Suprapubic skin (tissue), 4 donors: ENCODE data around the gene TPPP2. TPM values are rescaled to one million over a fixed set of nuclear protein-coding genes. Genes with fewer than 3 reads are reported as not detected.

Experiments
- DNase-seq, 2 donors: peaks; one replicate each; pipeline ENCODE4 v3.0.0-alpha.2; 2019; ENCODE audit warnings: low spot score in 2 of 2
- H3K27ac ChIP-seq: fragments of 200-600 bp; sonication (generic); one replicate; pipeline ENCODE4 v1.5.1; 2019
- H3K27me3 ChIP-seq: fragments of 200-600 bp; sonication (generic); one replicate; pipeline ENCODE4 v1.5.1; 2019
- H3K36me3 ChIP-seq: fragments of 200-600 bp; sonication (generic); one replicate; pipeline ENCODE4 v1.5.1; 2019
- H3K4me1 ChIP-seq: fragments of 200-600 bp; sonication (generic); one replicate; pipeline ENCODE4 v1.5.1; 2019
- H3K4me3 ChIP-seq: fragments of 200-600 bp; sonication (generic); one replicate; pipeline ENCODE4 v1.5.1; 2019; ENCODE audit warnings: mild to moderate bottlenecking
- H3K9me3 ChIP-seq: fragments of 200-600 bp; sonication (generic); one replicate; pipeline ENCODE4 v1.5.1; 2019
- EP300 ChIP-seq: sonication (generic); formaldehyde crosslinking; IDR thresholded peaks from one replicate; pipeline ENCODE4 v1.6.1; 2017; ENCODE audit warnings: antibody characterized with exemption
- POLR2A ChIP-seq, 2 donors: fragments of 450-650 bp; IDR thresholded peaks; one replicate each; pipeline ENCODE4 v1.6.1; 2017; ENCODE audit warnings: antibody characterized with exemption in 2 of 2, mild to moderate bottlenecking in 2 of 2, moderate library complexity in 2 of 2
- POLR2AphosphoS5 ChIP-seq, 3 donors: sonication (generic); formaldehyde crosslinking; IDR thresholded peaks; one replicate each; pipeline ENCODE4 v1.6.1; 2017; ENCODE audit warnings: antibody characterized with exemption in 3 of 3
- WGBS: methylation state at CpG from one replicate; pipeline ENCODE4 v1.1.5; 2018; 5-methylcytosine and 5-hydroxymethylcytosine counted together
- total RNA-seq, 4 donors: library from RNA; depleted of rRNA; stranded (reverse); fragments of >200 nt; gene quantifications; one replicate each; pipeline ENCODE4 v1.1.0, GENCODE V29; 2016
- TF ChIP-seq, protein P1 (sequence below), 2 donors: fragments of 200-600 bp in 1 of 2; fragments of 450-650 bp in 1 of 2; sonication (generic) in 1 of 2; IDR thresholded peaks; one replicate each; pipeline ENCODE4 v1.5.1; 2016 to 2019; ENCODE audit warnings: antibody characterized with exemption in 2 of 2, mild to moderate bottlenecking in 1 of 2, moderate library complexity in 1 of 2

TPPP2 gene
- total RNA-seq, 4 donors from 2014 or later: not detected

DNA sequence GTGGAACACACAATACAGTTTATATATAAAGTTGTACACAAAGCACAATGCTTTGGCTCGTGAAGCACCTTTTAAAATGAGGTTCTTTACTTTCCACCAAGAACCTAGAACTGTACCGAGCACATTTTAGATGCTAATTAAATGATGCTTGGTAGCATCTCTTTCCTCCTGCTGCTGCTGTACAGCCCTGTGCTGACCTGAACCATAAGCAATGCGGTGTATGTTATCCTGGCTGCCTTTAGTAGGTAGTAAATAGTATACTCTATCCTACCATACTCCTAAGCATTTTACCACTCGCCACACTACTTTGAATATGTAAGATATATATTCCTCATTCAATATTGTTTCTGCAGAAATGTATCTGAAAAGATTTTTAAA, 24.7 kb downstream of the TPPP2 start:
- H3K9me3 ChIP-seq: no peaks in the 10 kb centered on the region
- H3K4me3 ChIP-seq: no peak overlapping the region
- no peaks in the 10 kb centered on the region for H3K27me3 ChIP-seq
- no peaks in the 10 kb centered on the region for H3K36me3 ChIP-seq
- H3K27ac ChIP-seq: no peak overlapping the region
- DNase-seq: no peak
- H3K4me1 ChIP-seq: peaks cover 3% of the 10 kb centered on the region
- 92% methylated on average over 4 of the region's 4 CpGs for WGBS
- TF ChIP-seq EP300 (no peak), POLR2A (IDR thresholded peaks at IDR 0.05) (no peak), POLR2AphosphoS5 (IDR thresholded peaks at IDR 0.05) (no peak)
- TF ChIP-seq, protein P1, sequence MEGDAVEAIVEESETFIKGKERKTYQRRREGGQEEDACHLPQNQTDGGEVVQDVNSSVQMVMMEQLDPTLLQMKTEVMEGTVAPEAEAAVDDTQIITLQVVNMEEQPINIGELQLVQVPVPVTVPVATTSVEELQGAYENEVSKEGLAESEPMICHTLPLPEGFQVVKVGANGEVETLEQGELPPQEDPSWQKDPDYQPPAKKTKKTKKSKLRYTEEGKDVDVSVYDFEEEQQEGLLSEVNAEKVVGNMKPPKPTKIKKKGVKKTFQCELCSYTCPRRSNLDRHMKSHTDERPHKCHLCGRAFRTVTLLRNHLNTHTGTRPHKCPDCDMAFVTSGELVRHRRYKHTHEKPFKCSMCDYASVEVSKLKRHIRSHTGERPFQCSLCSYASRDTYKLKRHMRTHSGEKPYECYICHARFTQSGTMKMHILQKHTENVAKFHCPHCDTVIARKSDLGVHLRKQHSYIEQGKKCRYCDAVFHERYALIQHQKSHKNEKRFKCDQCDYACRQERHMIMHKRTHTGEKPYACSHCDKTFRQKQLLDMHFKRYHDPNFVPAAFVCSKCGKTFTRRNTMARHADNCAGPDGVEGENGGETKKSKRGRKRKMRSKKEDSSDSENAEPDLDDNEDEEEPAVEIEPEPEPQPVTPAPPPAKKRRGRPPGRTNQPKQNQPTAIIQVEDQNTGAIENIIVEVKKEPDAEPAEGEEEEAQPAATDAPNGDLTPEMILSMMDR (IDR thresholded peaks at IDR 0.05): no peak

DNA sequence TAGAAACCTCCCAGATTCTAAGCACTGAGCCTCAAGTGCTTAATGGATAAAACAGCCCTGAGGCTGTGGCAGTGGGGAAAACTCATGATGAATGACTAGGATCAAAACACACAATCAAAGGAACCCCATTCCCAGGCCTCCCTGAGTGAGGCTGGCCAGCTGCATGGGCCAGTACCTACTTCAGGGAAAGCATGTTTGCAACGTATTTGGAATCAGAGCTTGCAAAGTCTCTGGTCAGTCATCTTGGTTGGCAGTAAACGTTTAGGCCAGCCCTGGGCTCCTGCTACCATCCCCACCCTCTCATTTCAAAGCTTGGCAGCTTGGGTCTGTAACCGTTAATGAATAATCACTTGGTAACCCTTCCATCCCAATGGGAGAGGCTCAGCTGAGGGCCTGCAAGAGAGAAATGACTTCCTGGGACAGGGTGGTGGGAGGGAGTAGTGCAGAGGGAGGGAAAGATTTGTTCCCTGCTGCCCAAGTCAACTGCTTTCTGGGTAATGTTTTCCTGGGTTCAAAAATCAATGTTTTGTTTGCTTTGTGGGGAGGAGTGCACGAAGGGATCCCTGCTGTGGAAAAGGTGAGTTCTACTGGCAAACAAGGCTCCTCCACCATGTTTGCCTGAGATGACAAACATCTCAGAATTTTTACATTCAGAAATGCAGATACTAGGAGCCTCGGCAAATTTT, 25.6 kb downstream of the TPPP2 start:
- WGBS: 57% methylated on average over 5 of the region's 5 CpGs
- no peak for TF ChIP-seq EP300
- no peak for TF ChIP-seq POLR2AphosphoS5 (IDR thresholded peaks at IDR 0.05)
- TF ChIP-seq POLR2A (IDR thresholded peaks at IDR 0.05): no peak
- TF ChIP-seq, protein P1 (IDR thresholded peaks at IDR 0.05): no peak
- H3K36me3 ChIP-seq: no peaks in the 10 kb centered on the region
- H3K27ac ChIP-seq: no peak overlapping the region
- H3K4me1 ChIP-seq: peaks cover 3% of the 10 kb centered on the region
- no peaks in the 10 kb centered on the region for H3K9me3 ChIP-seq
- no peaks in the 10 kb centered on the region for H3K27me3 ChIP-seq
- H3K4me3 ChIP-seq: no peak overlapping the region
- DNase-seq: no peak

DNA sequence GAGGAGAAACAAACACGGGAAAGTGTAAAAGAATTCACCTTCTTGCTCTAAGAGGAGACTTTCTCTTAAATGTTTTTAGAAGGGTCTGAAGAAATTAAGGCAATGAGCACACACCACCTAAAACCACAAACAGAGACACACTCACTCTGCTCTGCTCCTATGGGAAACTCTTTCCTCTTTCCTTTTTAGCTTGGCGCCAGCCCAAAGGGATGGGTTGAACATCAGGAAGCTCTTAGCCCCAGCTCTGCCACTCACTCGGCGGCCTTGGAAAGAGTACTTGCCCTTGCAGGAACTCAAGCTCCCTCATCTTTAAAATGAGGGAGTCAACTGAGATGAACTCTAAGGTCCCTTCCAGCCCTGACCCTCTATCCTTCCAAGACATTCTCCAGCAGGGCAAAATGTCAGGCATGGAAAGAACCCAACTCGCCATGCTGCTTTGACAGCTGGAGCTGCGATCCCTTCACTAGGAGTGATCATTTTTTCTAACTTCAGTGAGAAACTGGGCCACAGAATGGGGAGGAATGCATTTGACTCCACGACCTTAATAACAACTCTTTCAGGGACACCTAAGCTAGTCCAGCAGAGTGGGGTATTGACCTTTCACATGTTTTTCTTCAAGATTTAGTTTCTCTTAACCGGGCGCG, 26.6 kb downstream of the TPPP2 start:
- Histone ChIP-seq H3K36me3 (no peaks in the 10 kb centered on the region), H3K9me3 (no peaks in the 10 kb centered on the region), H3K27me3 (no peaks in the 10 kb centered on the region), H3K27ac (no peak overlapping the region), H3K4me1 (peaks cover 3% of the 10 kb centered on the region), H3K4me3 (no peak overlapping the region)
- DNase-seq: no peak
- 72% methylated on average over 10 of the region's 10 CpGs for WGBS
- no peak for TF ChIP-seq POLR2A (IDR thresholded peaks at IDR 0.05)
- TF ChIP-seq EP300: no peak
- TF ChIP-seq POLR2AphosphoS5 (IDR thresholded peaks at IDR 0.05): no peak
- TF ChIP-seq, protein P1 (IDR thresholded peaks at IDR 0.05): no peak

DNA sequence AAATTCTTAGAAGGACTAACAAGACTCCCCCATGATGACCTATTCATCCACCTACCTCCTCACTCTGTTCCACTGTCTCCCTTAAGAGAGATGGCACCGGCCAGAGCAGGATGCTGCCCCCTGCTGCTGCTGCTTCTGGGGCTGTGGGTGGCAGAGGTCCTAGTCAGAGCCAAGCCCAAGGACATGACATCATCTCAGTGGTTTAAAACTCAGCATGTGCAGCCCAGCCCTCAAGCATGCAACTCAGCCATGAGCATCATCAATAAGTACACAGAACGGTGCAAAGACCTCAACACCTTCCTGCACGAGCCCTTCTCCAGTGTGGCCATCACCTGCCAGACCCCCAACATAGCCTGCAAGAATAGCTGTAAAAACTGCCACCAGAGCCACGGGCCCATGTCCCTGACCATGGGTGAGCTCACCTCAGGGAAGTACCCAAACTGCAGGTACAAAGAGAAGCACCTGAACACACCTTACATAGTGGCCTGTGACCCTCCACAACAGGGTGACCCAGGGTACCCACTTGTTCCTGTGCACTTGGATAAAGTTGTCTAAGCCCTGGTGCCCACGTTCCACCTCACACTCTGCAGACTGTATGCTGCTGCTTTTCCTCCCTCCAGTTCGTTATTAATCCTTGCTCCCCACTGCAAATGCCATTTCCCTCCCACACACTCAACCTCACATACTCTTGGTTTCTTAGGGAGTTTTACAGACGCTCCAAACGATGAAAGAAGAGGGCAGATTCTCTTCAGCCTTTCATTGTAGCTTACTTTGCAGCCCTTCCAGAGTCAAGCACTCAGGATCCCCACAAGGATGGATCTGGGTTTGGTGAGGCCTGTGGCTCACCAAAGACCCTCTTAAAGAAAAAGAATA, 28.0 kb downstream of the TPPP2 start, which contains the start of gene RNASE8:
RNASE8 (plus strand) TSS at position 20 of the 873 bp plus-strand sequence; CDS start at position 91, 71 bp downstream.
- TF ChIP-seq POLR2AphosphoS5 (IDR thresholded peaks at IDR 0.05): no peak
- no peak for TF ChIP-seq EP300
- TF ChIP-seq, protein P1 (IDR thresholded peaks at IDR 0.05): no peak
- TF ChIP-seq POLR2A (IDR thresholded peaks at IDR 0.05): no peak
- no peaks in the 10 kb centered on the region for H3K9me3 ChIP-seq
- no peak for DNase-seq
- H3K36me3 ChIP-seq: no peaks in the 10 kb centered on the region
- 71% methylated on average over 8 of the region's 8 CpGs for WGBS
- peaks cover 3% of the 10 kb centered on the region for H3K4me1 ChIP-seq
- H3K27me3 ChIP-seq: no peaks in the 10 kb centered on the region
- H3K27ac ChIP-seq: no peak within 1 kb of the TSS
- no peak within 1 kb of the TSS for H3K4me3 ChIP-seq
